HT1080 (cell line): ENCODE data around the gene NES. TPM values are rescaled to one million over a fixed set of nuclear protein-coding genes. Genes with fewer than 3 reads are reported as not detected.

Experiments
- DNase-seq: peaks from one replicate; pipeline ENCODE4 v3.0.0-alpha.2; 2015; ENCODE audit warnings: low read depth
- total RNA-seq: library from RNA; depleted of rRNA; stranded (reverse); fragments of >200 nt; shearing (Covaris generic); gene quantifications from 2 replicates; pipeline ENCODE4 v1.2.3, GENCODE V29; 2014; rRNA removed

Gene NES
- total RNA-seq, 1 experiment from 2014 or later, result 0.03 TPM

DNA sequence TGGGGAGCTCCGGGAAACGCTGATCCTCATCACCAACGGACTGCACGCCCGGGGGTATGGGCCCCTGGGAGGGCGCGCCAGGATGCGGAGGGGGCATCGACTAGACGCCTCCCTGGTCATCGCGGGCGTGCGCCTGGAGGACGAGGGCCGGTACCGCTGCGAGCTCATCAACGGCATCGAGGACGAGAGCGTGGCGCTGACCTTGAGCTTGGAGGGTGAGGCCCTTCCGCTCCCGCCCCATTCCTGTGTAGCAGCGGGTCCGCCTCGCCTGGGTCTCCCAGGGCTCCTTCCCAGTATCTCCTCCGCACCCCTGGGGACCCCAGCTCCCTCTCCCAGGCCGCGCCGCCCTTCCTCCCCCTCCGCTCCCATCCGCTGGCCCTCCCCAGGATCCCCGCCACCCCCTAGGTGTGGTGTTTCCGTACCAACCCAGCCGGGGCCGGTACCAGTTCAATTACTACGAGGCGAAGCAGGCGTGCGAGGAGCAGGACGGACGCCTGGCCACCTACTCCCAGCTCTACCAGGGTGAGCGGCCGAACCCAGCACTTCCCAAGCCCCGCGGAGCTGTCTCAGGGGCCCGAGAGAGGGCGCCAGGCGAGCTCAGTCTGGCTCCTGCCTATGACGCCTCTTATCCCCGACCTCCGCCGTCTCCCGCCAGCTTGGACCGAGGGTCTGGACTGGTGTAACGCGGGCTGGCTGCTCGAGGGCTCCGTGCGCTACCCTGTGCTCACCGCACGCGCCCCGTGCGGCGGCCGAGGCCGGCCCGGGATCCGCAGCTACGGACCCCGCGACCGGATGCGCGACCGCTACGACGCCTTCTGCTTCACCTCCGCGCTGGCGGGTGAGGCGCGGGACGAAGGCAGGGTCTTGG lies 53.0 kb downstream of the NES start:
- peak; percentile 43 for DNase-seq

- DNase-seq, result no peak
These were observed 54.5 kb downstream of the NES start for GRCh38 chr1:156622581-156623297.

GRCh38 chr1:156619582-156619955 lies 57.6 kb downstream of the NES start:
- DNase-seq, result no peak

GRCh38 chr1:156618853-156619581 lies 58.2 kb downstream of the NES start, which contains the start of gene HAPLN2:
HAPLN2 (plus strand) TSS chr1:156619415; CDS start chr1:156623491, 4,076 bp downstream.
- DNase-seq, result no peak

Other genes with a start within 250 kb of the NES start
- 21.6 and 27.9 TPM in 2 replicates for gene MEF2D, start 176.6 kb downstream of the NES start, total RNA-seq
- 39.5 and 41.8 TPM in 2 replicates for gene IQGAP3, start 104.8 kb downstream of the NES start, total RNA-seq
- gene TTC24, start 97.7 kb downstream of the NES start, total RNA-seq, result not detected in 2 replicates
- 106 and 116 TPM in 2 replicates for gene NAXE, start 85.6 kb downstream of the NES start, total RNA-seq
- 42.5 and 52.7 TPM in 2 replicates for gene GPATCH4, start 75.9 kb downstream of the NES start, total RNA-seq
- not detected in 2 replicates for gene HAPLN2, start 58.0 kb downstream of the NES start, total RNA-seq
- 0.03 TPM in 1 of 2 replicates, not detected in the other for gene BCAN, start 35.3 kb downstream of the NES start, total RNA-seq
- gene CRABP2, start 28.2 kb upstream of the NES start, total RNA-seq, result 6.0 and 8.6 TPM in 2 replicates
- gene METTL25B, start 51.1 kb upstream of the NES start, total RNA-seq, result 10.9 and 15.7 TPM in 2 replicates
- gene ISG20L2, start 51.4 kb upstream of the NES start, total RNA-seq, result 27.6 and 39.8 TPM in 2 replicates
- 163 and 192 TPM in 2 replicates for gene MRPL24, start 63.7 kb upstream of the NES start, total RNA-seq
- 522 and 576 TPM in 2 replicates for gene HDGF, start 74.3 kb upstream of the NES start, total RNA-seq
- gene PRCC, start 90.1 kb upstream of the NES start, total RNA-seq, result 69.5 and 122 TPM in 2 replicates
- gene SH2D2A, start 139.4 kb upstream of the NES start, total RNA-seq, result 4.6 and 8.2 TPM in 2 replicates
- gene INSRR, start 181.7 kb upstream of the NES start, total RNA-seq, result not detected in 2 replicates
- 0.60 and 1.3 TPM in 2 replicates for gene NTRK1, start 183.5 kb upstream of the NES start, total RNA-seq
- 4.1 and 5.2 TPM in 2 replicates for gene PEAR1, start 216.3 kb upstream of the NES start, total RNA-seq
- not detected in 2 replicates for gene LRRC71, start 243.2 kb upstream of the NES start, total RNA-seq